ENCODE measurements around the gene TMEM132D.

TMEM132D gene

DNA sequence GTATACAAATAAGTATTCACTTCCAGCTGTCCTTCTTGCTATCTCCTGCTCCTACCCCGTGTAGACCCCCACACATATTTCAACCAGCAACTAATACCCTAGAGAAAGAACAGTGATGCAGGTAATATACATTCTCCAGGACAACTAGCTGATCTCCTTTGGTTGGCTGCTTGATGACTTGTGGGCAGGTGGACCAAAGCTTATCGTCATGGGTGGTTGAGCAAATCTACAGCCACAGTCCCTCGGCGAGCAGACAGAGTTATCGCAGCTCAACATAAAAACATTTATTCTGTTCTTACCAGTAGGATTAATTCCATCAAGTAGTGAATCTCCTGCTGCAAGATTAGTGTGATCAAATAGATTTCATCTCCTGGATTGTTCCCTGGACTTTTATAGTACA, 314.3 kb downstream of the TMEM132D start:
- no peak overlapping the region for H3K4me3 ChIP-seq (replicated peaks in 1 of 2; ENCODE audit: low read depth in 2 of 2, low read length in 2 of 2)
- TF ChIP-seq, protein P1, sequence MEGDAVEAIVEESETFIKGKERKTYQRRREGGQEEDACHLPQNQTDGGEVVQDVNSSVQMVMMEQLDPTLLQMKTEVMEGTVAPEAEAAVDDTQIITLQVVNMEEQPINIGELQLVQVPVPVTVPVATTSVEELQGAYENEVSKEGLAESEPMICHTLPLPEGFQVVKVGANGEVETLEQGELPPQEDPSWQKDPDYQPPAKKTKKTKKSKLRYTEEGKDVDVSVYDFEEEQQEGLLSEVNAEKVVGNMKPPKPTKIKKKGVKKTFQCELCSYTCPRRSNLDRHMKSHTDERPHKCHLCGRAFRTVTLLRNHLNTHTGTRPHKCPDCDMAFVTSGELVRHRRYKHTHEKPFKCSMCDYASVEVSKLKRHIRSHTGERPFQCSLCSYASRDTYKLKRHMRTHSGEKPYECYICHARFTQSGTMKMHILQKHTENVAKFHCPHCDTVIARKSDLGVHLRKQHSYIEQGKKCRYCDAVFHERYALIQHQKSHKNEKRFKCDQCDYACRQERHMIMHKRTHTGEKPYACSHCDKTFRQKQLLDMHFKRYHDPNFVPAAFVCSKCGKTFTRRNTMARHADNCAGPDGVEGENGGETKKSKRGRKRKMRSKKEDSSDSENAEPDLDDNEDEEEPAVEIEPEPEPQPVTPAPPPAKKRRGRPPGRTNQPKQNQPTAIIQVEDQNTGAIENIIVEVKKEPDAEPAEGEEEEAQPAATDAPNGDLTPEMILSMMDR (IDR thresholded peaks at IDR 0.05; ENCODE audit: low read depth, low read length): no peak
- DNase-seq (ENCODE audit: low read depth in 2 of 2): no peak

DNA sequence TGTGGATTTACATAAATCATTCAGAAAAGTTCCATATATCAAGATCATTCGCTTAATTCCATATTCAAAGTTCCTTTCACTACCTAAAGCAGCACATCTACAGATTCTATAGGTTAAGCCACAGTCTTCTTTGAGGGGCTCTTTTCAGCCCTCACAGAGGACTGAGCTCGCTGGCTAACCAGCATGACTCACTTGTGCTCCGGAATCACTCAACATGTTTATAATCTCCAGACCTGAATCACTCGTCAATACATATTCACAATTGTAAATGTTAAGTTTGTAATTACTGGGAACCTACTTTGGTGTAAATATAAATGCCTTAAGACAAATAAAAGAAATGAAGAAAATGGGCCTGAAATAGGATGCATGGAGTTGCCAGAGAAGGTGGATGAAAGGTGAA, 315.7 kb downstream of the TMEM132D start:
- TF ChIP-seq, protein P1 (IDR thresholded peaks at IDR 0.05; ENCODE audit: low read depth, low read length): no peak
- no peak for DNase-seq (ENCODE audit: low read depth in 2 of 2)
- H3K4me3 ChIP-seq (replicated peaks in 1 of 2; ENCODE audit: low read depth in 2 of 2, low read length in 2 of 2): no peak overlapping the region

DNA sequence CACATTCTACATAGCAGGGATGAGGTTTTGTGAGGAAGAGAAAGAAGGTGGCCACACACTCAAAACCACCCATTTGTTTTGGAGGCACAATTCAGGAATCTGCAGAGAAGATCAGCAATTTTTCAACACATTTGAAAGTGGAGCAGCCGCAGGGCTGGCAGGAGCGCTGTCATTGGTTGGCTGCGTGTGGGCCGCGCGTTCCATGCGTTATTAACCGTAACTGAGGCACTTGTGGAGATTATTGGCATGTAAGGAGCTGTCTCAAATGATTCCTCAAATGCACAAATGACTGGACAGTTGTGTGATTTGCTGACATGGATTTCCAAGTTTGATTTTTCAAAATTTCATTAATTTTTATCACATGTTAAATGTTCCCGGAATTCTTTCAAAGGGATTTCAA, 318.5 kb downstream of the TMEM132D start:
- DNase-seq (ENCODE audit: low read depth in 2 of 2): no peak
- H3K4me3 ChIP-seq (replicated peaks in 1 of 2; ENCODE audit: low read depth in 2 of 2, low read length in 2 of 2): no peak overlapping the region
- TF ChIP-seq, protein P1 (IDR thresholded peaks at IDR 0.05; ENCODE audit: low read depth, low read length): no peak

DNA sequence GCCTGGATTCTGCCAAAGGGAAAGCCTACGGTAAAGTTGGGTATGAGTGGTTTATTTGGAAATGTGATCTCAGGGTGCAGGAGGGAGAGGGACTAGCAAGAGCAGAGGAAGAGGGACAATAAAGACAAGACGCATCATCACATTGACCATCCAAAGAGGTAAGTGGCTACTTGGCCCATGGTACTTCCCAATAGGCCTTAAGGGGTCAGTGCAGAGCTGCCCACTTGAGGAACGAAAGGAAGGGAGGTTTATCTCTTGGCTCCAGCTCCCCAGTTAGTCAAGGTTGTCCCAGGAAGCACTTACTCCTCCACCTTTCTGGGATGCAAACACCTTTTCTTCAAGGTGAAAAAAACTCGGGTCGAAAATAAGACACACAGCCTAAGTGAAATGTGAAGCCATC, 323.9 kb downstream of the TMEM132D start:
- no peak overlapping the region for H3K4me3 ChIP-seq (replicated peaks in 1 of 2; ENCODE audit: low read depth in 2 of 2, low read length in 2 of 2)
- DNase-seq (ENCODE audit: low read depth in 2 of 2): no peak
- TF ChIP-seq, protein P1 (IDR thresholded peaks at IDR 0.05; ENCODE audit: low read depth, low read length): no peak

DNA sequence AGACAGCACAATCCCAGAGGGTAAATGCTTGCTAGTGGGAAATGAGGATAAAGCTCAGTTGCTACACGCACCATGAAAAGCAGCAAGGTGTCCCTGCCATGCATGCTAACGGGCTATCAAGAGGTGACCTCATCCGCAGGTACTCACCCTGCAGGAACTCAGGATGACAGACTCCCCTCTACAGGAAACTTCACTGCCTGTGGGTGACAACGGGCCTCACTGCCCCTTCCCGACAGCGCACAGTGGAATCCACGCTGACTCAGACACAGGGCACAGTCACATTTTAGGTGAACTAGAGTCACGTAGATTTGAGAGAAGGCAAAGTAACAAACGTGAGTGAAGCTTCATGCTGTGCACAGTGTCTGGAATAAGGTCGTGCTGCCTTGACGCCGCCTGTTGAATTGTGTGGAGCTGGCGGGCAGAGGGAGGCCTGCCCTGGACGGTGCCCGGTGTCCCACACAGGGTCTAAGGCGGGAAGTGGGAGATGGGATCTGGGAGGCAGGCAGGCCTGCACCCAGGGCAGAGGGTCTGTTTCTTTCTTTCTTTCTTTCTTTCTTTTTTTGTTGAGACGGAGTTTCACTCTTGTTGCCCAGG, 331.8 kb downstream of the TMEM132D start:
- no peak overlapping the region for H3K4me3 ChIP-seq (replicated peaks in 1 of 2; ENCODE audit: low read depth in 2 of 2, low read length in 2 of 2)
- TF ChIP-seq, protein P1 (IDR thresholded peaks at IDR 0.05; ENCODE audit: low read depth, low read length): no peak
- no peak for DNase-seq (ENCODE audit: low read depth in 2 of 2)

DNA sequence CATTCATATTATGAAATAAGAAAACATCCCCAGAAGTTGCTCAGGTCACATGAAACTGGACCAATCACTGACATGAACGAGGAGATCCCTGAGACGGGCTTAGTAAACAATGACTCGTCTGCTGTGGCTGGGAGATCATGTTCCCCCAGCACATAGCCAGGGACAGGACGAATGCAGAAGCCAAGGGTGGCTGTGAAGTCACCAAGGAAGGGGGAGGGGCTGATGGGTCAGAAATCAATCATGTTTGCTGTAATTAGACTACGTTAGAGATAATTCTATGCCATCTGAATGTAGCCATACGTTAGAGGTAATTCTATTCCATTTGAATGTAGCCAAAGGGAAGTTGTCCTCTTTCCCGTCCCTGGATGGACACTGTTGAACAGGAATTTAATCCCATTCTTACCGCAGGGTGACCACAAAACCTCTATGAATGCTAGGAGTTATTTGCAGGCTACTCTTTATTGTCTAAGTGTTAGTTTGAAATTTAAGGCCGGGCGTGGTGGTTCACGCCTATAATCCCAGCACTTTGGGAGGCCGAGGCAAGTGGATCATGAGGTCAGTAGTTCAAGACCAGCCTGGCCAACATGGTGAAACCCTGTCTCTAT, 332.9 kb downstream of the TMEM132D start:
- H3K4me3 ChIP-seq (replicated peaks in 1 of 2; ENCODE audit: low read depth in 2 of 2, low read length in 2 of 2): no peak overlapping the region
- no peak for DNase-seq (ENCODE audit: low read depth in 2 of 2)
- TF ChIP-seq, protein P1 (IDR thresholded peaks at IDR 0.05; ENCODE audit: low read depth, low read length): no peak

DNA sequence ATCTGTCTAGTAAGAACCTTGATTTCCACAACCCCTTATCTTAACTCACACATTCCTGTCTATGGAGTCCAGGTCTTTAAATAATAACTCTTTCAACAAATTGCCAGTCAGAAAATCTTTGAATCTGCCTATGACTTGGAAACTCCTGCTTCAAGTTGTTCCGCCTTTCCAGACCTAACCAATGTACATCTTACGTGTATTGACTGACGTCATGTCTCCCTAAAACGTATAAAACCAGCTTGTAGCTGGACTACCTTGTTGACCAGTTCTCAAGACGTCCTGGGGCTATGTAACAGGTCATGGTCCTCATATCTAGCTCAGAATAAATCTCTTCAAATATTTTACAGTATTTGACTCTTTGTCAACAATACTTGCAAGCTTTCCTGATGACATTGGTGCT, 337.0 kb downstream of the TMEM132D start:
- DNase-seq (ENCODE audit: low read depth in 2 of 2): no peak
- TF ChIP-seq, protein P1 (IDR thresholded peaks at IDR 0.05; ENCODE audit: low read depth, low read length): no peak
- H3K4me3 ChIP-seq (replicated peaks in 1 of 2; ENCODE audit: low read depth in 2 of 2, low read length in 2 of 2): no peak overlapping the region
